DMS 273 treated with DMSO at 0.1 percent for 48 hours (cell line): ENCODE measurements around the gene MCM3AP.

Source experiments
- DNase-seq: peaks from one replicate; lab custom pipeline; 2025; lab: John Stamatoyannopoulos, UW

The MCM3AP gene

GRCh38 chr21:46185716-46186115 lies 99.7 kb downstream of the MCM3AP start:
- no peak for DNase-seq
